Mesothelial cell of epicardium (in vitro differentiated cells): ENCODE data around the gene CERS5. TPM values are rescaled to one million over a fixed set of nuclear protein-coding genes. Genes with fewer than 3 reads are reported as not detected.

Experiments used
- DNase-seq, 2 experiments: peaks; one replicate each; pipeline ENCODE4 v3.0.0; 2021; ENCODE audit warnings: low spot score in 2 of 2; ENCODE audit not compliant: unreplicated experiment in 2 of 2
- H3K27ac Mint-ChIP-seq: 2 replicates; pipeline ENCODE4 v1.8.0; 2021; ENCODE audit warnings: mixed read lengths
- H3K27me3 Mint-ChIP-seq: 2 replicates; pipeline ENCODE4 v1.8.0; 2021; ENCODE audit warnings: low read depth, mixed read lengths
- H3K36me3 Mint-ChIP-seq: 2 replicates; pipeline ENCODE4 v1.8.0; 2021; ENCODE audit warnings: mixed read lengths
- H3K4me1 Mint-ChIP-seq: 2 replicates; pipeline ENCODE4 v1.8.0; 2021; ENCODE audit warnings: mixed read lengths
- H3K4me3 Mint-ChIP-seq: 2 replicates; pipeline ENCODE4 v1.8.0; 2021; ENCODE audit warnings: mild to moderate bottlenecking, moderate library complexity, mixed read lengths
- H3K9me3 Mint-ChIP-seq: 2 replicates; pipeline ENCODE4 v1.8.0; 2021; ENCODE audit warnings: mixed read lengths
- CTCF ChIP-seq: fragments of 200-600 bp; sonication (generic); IDR thresholded peaks from one replicate; pipeline ENCODE4 v1.5.0; 2021; ENCODE audit warnings: antibody characterized with exemption; ENCODE audit not compliant: unreplicated experiment
- total RNA-seq: library from RNA; stranded (reverse); gene quantifications from 3 replicates; pipeline ENCODE4 v1.2.1, GENCODE V29; 2021

Gene CERS5
- total RNA-seq, 1 donor from 2014 or later: 77.1 TPM

GRCh38 chr12:50200552-50201273 is 33.5 kb upstream of the CERS5 start:
- no peak for DNase-seq
- H3K4me1 Mint-ChIP-seq: peaks cover 42% of the 10 kb centered on the region
- peaks cover 31% of the 10 kb centered on the region for H3K36me3 Mint-ChIP-seq
- no peak for TF ChIP-seq CTCF
- peak overlapping the region; percentile 8 for H3K4me3 Mint-ChIP-seq
- H3K27me3 Mint-ChIP-seq: no peaks in the 10 kb centered on the region
- peak overlapping the region; percentile 98 for H3K27ac Mint-ChIP-seq
- H3K9me3 Mint-ChIP-seq: no peaks in the 10 kb centered on the region

GRCh38 chr12:50198829-50199228 is 31.7 kb upstream of the CERS5 start:
- Mint-ChIP-seq H3K4me3 (no peak overlapping the region), H3K27ac (peak overlapping the region; percentile 14), H3K4me1 (peaks cover 44% of the 10 kb centered on the region), H3K36me3 (peaks cover 25% of the 10 kb centered on the region), H3K9me3 (no peaks in the 10 kb centered on the region), H3K27me3 (no peaks in the 10 kb centered on the region)
- TF ChIP-seq CTCF: no peak
- no peak for DNase-seq

GRCh38 chr12:50197297-50197727 is 30.1 kb upstream of the CERS5 start:
- Mint-ChIP-seq H3K9me3 (no peaks in the 10 kb centered on the region), H3K4me1 (peaks cover 46% of the 10 kb centered on the region), H3K36me3 (peaks cover 20% of the 10 kb centered on the region), H3K27ac (peak overlapping the region; percentile 74), H3K27me3 (no peaks in the 10 kb centered on the region), H3K4me3 (no peak overlapping the region)
- TF ChIP-seq CTCF: no peak
- DNase-seq: no peak

GRCh38 chr12:50196537-50196936 is 29.4 kb upstream of the CERS5 start:
- no peaks in the 10 kb centered on the region for H3K9me3 Mint-ChIP-seq
- peaks cover 42% of the 10 kb centered on the region for H3K4me1 Mint-ChIP-seq
- H3K27ac Mint-ChIP-seq: peak overlapping the region; percentile 50
- TF ChIP-seq CTCF: no peak
- no peak for DNase-seq
- H3K36me3 Mint-ChIP-seq: peaks cover 20% of the 10 kb centered on the region
- no peaks in the 10 kb centered on the region for H3K27me3 Mint-ChIP-seq
- no peak overlapping the region for H3K4me3 Mint-ChIP-seq

- no peak for TF ChIP-seq CTCF
- DNase-seq: no peak
- Mint-ChIP-seq H3K4me1 (peaks cover 36% of the 10 kb centered on the region), H3K36me3 (peaks cover 17% of the 10 kb centered on the region), H3K4me3 (no peak overlapping the region), H3K27me3 (no peaks in the 10 kb centered on the region), H3K27ac (peak overlapping the region; percentile 62), H3K9me3 (no peaks in the 10 kb centered on the region)
Observed at GRCh38 chr12:50195832-50196231, 28.7 kb upstream of the CERS5 start.
